ENCODE measurements around the gene DHX16.
A peak's percentile ranks its signal among the peaks of the same experiment; 100 is the strongest.
"Not testable (repeated sequence)": the region's sequence is repeated elsewhere in the genome, so short reads cannot be mapped to it uniquely, and the experiment has no call there.

The DHX16 gene

DNA sequence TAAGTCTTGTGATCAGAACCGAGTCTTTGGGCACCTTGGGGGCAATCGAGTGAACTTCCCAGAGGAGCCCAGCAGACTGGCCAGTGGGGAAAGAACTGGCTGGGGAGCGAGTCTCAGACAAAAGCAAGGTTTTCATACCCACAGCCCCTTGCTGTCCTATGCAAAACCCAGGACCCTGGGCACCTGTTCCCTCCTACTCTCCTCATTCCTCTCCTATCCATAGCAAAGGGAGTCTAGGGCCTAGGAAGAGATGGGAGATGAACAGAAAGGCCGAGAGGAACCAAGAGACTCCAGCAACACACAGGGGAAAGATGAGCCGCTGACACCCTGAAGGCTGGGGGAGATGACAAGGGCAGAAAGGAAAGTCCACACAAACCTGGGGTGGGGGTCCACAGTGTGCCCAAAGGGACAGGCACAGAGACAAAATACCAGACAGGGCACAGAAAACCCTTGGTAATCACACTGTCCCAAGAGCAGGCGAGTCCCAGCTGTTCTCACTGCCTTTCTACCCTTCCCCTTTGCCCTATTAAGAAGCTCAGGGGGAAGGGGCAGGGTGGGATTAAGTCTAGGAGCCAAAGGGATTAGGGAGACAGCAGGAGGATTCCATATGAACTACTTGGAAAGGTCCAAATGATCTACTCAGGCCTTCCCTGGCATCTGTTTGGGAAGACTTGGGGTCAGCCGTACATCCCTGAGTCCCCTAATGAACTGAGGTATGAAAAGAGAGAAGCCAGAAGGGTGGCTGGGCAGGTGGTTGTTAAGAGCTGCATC lies 7.1 kb upstream of the DHX16 start:
- DNase-seq (ENCODE audit: low read depth, low spot score): no peak

DNA sequence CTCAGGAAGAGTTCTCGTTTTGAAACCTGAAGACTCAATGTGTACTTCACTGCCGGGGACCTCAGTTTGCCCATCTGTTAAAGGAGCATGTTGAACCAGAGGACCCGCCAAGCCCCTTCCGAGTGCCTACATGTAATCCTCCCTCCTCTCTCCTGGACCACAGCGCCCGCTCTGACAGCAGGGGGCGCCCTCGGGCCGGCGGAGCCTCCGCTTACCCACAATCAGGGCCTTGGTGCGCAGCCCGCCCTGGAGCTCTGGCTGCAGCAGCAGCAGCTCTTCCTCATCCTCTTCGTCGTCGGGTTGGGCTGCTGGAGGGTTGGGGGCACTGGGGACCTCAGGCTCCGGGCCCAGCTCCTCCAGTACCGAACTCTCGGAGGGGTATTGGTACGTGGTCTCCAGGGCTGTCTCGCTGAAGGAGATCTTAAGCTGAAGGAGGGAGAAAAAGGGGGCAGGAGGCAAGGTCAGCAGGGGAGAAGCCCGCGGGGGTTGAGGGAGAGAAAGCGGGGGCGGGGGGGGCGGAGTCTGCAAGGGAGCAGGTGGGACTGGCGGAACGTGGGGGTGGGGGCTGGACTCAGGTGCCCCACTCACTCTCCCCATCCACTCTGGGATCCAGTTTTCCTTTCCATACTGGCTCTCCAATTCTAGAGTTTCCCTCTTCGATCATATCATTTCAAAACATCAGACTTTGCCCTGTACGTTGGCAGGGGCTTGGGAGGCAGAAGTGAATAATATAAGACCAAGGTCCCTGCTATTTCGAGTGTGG lies 6.3 kb upstream of the DHX16 start:
- no peak for DNase-seq (ENCODE audit: low read depth, low spot score)

DNA sequence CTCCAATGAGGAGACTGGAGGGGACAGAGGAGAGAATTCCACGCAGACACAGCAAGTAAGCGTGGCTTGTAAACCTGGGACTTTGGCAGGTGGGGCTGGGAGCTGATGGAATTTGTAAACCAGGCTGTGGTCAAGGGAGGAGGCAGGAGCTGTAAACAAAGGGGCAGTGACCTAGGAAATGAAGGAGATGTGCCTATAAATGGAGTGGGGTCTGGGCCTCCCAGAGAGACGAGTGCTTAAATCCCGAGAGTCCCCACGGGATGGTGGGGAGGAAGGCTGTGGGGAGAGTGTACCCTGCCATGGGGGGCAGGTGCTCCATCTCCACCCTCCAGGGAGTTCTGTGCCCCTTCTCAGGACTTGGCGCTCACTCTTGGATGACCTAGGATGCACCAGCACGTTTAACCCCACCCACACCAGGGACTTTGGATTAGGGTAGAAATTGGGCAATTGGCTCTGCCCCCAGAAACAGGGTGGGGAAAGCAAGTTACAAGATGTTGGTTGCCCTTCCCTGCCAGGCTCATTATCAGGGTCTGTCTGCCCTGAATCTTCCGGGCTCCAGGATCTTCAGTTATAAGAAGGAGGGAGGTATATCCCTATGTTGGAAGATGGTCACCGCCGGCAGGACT lies 4.0 kb upstream of the DHX16 start:
- no peak for DNase-seq (ENCODE audit: low read depth, low spot score)

- DNase-seq (ENCODE audit: low read depth, low spot score): no peak
Observed at GRCh38 chr6:30670760-30671527, 1.9 kb downstream of the DHX16 start.

- not testable (repeated sequence) for DNase-seq (ENCODE audit: low read depth, low spot score)
Observed at GRCh38 chr6:30666300-30666699, 6.5 kb downstream of the DHX16 start.

DNA sequence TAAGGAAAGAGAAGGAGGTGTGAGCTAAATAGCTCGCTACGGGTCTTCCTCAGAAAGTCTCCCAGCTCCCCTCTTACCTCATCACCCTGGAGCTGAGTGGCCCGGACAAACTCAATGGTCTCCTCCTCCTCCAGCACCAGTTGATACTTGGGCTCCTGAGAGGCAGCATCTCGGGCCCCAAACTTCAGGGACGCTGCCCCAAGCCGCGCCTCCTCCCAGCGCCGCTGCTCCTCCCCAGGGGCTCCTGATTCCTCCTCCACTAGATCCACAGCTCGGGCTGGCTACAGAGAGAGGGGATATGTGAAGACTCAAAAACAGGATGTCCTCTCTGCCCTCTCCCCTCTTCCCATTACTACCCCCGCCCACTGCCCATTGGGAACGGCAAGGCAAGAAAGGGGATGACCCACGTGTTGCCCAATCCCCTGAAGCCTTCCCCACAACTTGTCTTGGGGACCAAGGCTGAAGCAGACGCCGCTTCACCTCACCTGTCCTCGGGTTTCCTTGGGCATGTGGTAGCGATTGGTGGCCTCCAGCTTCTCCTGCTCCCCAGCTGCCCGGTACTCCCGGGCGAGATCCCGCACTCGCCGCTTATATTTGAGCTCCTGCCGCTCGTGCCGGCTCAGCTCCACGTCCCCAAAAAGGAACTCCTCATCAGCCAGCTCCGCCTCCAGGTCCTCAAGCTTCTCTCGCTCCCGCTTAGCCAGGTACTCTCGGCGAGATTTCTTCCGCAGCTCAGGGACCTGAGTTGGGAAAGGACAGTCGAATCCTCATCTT lies 7.6 kb downstream of the DHX16 start:
- DNase-seq (ENCODE audit: low read depth, low spot score): no peak

DNA sequence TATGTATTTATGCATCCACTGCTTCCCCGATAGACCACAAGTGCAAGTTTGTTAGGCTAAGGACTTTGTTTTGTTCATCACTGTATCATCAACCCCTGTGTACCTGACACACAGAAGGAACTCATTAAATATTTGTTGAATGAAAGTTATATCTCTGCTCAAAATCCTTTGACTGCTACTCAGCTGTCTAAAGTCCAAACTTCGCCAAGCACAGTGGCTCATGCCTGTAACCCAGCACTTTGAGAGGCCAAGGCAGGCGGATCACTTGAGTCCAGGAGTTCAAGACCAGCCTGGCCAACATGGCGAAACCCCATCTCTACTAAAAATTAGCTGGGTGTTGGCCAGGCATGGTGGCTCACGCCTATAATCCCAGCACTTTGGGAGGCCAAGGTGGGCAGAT lies 14.9 kb downstream of the DHX16 start:
- DNase-seq (ENCODE audit: low read depth, low spot score): not testable (repeated sequence)

GRCh38 chr6:30657454-30657853 lies 15.4 kb downstream of the DHX16 start:
- DNase-seq (ENCODE audit: low read depth, low spot score): no peak

DNA sequence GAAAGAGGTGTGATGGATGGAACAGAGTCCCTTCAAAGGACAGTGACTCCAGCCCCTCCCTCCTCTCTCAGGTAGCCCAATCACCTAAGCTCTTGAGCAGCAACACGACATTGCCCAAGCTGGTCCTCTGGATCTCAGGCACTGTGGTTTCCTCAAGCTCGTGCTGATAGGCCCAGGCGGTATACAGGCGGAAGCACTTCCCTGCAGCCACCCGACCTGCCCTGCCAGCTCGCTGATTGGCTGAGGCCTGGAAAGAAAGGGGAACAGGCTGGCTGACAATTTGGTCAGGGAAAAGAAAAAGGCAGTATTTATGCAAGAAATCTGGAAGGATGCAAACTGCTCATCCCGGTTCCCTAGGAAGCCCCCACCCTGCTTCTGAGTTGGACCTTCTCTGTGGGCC lies 16.3 kb downstream of the DHX16 start:
- DNase-seq (ENCODE audit: low read depth, low spot score): no peak

DNA sequence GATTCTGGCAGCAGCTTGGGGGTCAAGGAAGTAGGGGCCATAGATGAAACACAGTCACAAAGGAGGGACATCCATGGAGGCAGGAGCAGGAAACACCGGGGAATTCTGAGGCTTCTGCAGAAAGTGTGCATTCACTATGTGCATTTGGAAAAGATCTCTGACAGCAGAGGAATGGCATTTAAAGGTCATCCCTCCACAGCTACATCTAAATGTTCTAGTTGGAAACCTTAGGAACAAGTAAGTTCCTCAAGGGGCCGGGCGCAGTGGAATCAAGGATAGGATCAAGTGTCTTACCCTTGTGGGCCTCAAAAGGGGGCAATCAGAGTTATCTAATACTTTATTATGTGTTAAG lies 17.1 kb downstream of the DHX16 start:
- DNase-seq (ENCODE audit: low read depth, low spot score): no peak

- DNase-seq (ENCODE audit: low read depth, low spot score): no peak
Observed at GRCh38 chr6:30654798-30655742, 17.7 kb downstream of the DHX16 start.

GRCh38 chr6:30651143-30651542 lies 21.7 kb downstream of the DHX16 start:
- no peak for DNase-seq (ENCODE audit: low read depth, low spot score)

DNA sequence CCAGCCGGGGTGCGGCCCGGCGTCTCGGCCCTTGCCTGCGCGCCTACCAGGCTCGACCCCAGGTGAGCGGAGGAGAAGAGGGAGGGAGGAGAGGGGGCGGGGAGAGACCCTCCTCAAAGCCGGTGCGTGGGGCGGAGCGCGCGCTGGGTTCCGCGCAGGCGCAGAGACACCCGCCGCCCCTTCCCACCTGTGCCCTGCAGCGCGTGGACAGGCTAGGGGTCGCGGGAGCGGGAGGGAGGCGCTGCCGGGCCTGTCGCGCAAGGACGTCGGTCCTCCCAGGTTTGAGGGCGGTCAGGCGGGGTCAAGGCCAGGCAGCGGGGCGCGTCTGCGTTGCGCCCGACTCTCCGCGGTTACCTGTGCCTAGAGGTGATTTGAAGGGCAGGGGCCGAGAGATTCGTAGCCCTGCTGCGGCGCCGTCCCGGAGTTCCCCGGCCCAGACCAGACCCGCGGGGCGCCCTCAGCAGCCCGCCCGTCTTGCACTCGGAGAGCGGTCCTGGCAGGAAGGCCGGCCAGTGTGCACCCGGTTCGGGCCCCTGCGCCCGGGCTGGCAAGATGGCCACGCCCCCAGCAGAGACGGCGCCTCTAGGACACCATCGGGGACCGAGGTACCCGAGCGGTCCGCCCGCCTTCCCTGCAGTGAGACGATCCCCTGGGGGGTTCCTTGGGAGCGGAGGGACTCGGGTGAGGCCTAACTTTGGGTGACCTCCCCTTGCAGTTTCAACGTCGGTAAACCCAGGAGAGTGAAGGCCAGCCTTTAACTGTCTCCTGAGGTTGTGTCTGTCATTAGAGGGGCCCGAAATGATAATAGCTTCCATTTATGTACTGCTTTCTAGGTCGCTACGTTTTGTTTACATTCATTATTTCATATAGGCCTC lies 25.3 kb downstream of the DHX16 start:
- no peak for DNase-seq (ENCODE audit: low read depth, low spot score)

DNA sequence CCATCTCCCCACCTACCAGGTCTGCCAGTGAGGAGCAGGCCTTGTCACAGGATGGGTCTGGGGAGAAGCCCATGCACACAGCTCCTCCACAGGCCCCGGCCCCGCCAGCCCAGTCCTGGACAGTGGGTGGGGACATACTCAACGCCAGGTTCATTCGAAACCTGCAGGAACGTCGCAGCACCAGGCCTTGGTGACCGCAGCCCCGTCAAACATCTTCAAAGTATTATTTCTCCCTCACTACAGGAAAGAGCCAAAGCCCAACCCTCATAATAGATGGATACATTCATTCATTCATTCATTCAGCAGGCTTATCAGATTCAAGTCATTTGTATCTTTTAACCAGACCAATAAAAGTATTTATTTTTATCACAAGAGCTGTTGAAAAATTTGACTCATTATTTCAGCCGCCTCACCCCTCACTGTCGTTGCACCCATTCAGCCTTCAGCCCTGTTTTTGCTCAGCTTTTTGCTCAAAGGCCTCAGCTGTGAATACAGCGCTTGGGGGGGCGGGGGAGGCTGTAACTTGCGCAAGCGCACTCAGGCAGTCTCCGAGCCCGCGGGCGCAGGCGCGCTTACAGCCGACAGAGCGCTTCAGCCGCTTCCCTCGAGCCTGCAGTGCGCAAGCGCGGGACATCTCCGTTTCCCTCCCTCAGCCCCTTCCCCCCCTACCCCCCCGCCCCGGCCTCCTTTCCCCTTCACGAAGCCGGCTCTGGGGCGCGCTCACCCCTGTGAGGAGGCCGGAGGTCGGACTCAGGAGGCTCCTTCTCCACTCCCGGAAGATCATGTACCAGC lies 26.2 kb downstream of the DHX16 start, which contains the start of gene C6orf136:
TSS of gene C6orf136 (plus strand) at position 684 of the 792 bp plus-strand sequence. CDS start at position 783, 99 bp downstream.
- DNase-seq (ENCODE audit: low read depth, low spot score): peak; percentile 67

GRCh38 chr6:30645989-30646388 lies 26.8 kb downstream of the DHX16 start:
- no peak for DNase-seq (ENCODE audit: low read depth, low spot score)

DNA sequence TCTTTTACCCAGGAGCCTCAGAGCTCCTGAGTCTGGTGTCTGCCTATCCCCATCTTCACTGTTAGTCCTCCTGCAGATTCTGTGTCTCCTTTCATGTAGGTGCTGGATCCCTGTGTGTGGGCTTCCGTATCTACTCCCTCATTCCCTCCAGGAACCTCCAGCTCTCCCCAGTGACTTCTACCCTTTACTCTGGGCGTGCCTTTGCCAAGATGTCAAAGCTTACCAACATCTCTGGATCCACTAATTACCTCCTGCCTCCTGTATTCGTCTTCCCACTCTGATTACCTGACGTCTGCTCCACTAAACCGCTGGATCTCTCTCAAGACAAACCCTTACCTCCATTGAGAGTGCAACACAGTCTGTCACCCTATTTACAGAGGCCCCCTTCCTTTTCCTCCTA lies 28.0 kb downstream of the DHX16 start:
- no peak for DNase-seq (ENCODE audit: low read depth, low spot score)

GRCh38 chr6:30643656-30644055 lies 29.1 kb downstream of the DHX16 start:
- DNase-seq (ENCODE audit: low read depth, low spot score): no peak

DNA sequence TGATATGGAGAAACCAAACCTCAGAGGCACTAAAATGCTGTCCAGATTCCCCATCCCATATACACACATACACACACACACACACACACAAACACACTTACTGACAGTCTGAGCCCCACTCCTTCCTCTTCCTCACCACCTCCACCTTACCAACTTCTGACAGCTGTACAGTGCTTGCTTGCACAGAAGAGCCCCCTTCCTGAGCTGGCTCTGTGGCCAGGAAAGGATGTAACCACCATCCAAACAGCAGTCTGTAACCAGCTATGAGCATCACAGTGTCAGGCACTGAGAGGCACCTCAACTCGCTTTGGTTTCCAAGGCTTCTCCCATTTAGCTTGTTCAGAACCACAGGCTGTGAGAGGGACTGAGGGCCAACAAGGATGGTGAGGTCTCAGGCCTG lies 31.8 kb downstream of the DHX16 start:
- DNase-seq (ENCODE audit: low read depth, low spot score): no peak

All from iPS DF 19.7 (cell line).